Measurements from ENCODE around the gene GPR26. TPM values are rescaled to one million over a fixed set of nuclear protein-coding genes. Genes with fewer than 3 reads are reported as not detected.

GPR26 gene
- total RNA-seq, 1 donor from 2014 or later = not detected

DNA sequence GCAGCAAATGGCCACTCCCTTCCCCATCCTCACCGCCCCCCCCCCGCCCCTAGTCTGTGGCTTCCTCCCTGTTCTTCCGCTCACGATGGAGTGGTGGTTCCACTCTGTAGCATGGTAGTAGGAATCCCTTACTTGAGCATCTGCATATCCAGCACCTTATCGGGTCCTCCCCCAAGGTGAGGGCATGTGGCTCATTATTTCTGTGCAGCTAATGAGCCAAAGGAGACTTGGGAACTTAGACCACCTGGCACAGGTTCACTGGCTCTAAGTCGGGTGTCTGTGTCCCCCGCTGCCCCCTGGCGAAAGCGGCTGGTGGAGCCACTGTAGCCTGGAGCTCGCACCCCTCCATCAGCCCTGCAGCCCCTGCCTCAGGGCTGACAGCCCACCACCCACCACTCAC lies 22.8 kb upstream of the GPR26 start:
- peaks cover 3 to 23% (median 7%) of the 10 kb centered on the region in 3 donors for H3K27me3 ChIP-seq (ENCODE audit: control insufficient read depth in 3 of 3, insufficient read depth in 3 of 3, low read length in 3 of 3)
- H3K9me3 ChIP-seq (ENCODE audit: control insufficient read depth in 3 of 3, low read length in 3 of 3) = no peaks in the 10 kb centered on the region
- H3K4me1 ChIP-seq (ENCODE audit: control insufficient read depth in 3 of 3, insufficient read depth in 3 of 3, low read length in 3 of 3) = no peaks in the 10 kb centered on the region
- no peak overlapping the region for H3K27ac ChIP-seq (ENCODE audit: low read depth, low read length)
- H3K4me3 ChIP-seq (ENCODE audit: low read length in 3 of 3) = no peak overlapping the region
- no peaks in the 10 kb centered on the region for H3K36me3 ChIP-seq (ENCODE audit: control insufficient read depth in 3 of 3, insufficient read depth in 3 of 3, low read length in 3 of 3)
- no peak overlapping the region for H3K9ac ChIP-seq (ENCODE audit: low read depth in 1 of 3, low read length in 3 of 3)

DNA sequence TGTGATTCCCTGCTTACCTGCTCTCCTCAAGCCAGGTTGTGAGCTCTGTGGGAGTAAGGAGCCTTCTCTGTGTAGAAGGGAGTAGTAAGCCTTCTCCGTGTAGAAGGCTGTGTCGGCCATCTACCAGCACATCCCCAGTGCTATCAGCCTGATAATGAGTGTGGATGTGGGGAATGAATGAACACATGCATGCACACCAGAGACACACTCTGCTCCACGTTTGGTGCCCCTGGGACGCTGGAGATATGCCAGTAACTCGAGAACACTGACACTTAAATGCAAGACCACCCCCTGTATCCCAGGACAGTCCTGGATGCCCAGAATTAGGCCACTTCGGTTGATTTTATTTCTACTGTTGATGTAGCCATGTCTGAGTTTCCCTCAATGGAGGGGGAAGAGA lies 21.1 kb upstream of the GPR26 start:
- Histone ChIP-seq H3K9me3 (ENCODE audit: control insufficient read depth in 3 of 3, low read length in 3 of 3) (no peaks in the 10 kb centered on the region), H3K36me3 (ENCODE audit: control insufficient read depth in 3 of 3, insufficient read depth in 3 of 3, low read length in 3 of 3) (no peaks in the 10 kb centered on the region), H3K27ac (ENCODE audit: low read depth, low read length) (no peak overlapping the region), H3K27me3 (ENCODE audit: control insufficient read depth in 3 of 3, insufficient read depth in 3 of 3, low read length in 3 of 3) (peaks cover 3 to 28% (median 7%) of the 10 kb centered on the region in 3 donors), H3K4me3 (ENCODE audit: low read length in 3 of 3) (no peak overlapping the region), H3K9ac (ENCODE audit: low read depth in 1 of 3, low read length in 3 of 3) (no peak overlapping the region), H3K4me1 (ENCODE audit: control insufficient read depth in 3 of 3, insufficient read depth in 3 of 3, low read length in 3 of 3) (no peaks in the 10 kb centered on the region)

GRCh38 chr10:123645615-123646014 lies 20.5 kb upstream of the GPR26 start:
- H3K27me3 ChIP-seq (ENCODE audit: control insufficient read depth in 3 of 3, insufficient read depth in 3 of 3, low read length in 3 of 3) = peaks cover 3 to 28% (median 7%) of the 10 kb centered on the region in 3 donors
- no peaks in the 10 kb centered on the region for H3K9me3 ChIP-seq (ENCODE audit: control insufficient read depth in 3 of 3, low read length in 3 of 3)
- H3K4me3 ChIP-seq (ENCODE audit: low read length in 3 of 3) = no peak overlapping the region
- no peaks in the 10 kb centered on the region for H3K4me1 ChIP-seq (ENCODE audit: control insufficient read depth in 3 of 3, insufficient read depth in 3 of 3, low read length in 3 of 3)
- H3K27ac ChIP-seq (ENCODE audit: low read depth, low read length) = no peak overlapping the region
- no peak overlapping the region for H3K9ac ChIP-seq (ENCODE audit: low read depth in 1 of 3, low read length in 3 of 3)
- no peaks in the 10 kb centered on the region for H3K36me3 ChIP-seq (ENCODE audit: control insufficient read depth in 3 of 3, insufficient read depth in 3 of 3, low read length in 3 of 3)

GRCh38 chr10:123648595-123648994 lies 17.6 kb upstream of the GPR26 start:
- H3K27me3 ChIP-seq (ENCODE audit: control insufficient read depth in 3 of 3, insufficient read depth in 3 of 3, low read length in 3 of 3) = peaks cover 3 to 33% (median 5%) of the 10 kb centered on the region in 3 donors

DNA sequence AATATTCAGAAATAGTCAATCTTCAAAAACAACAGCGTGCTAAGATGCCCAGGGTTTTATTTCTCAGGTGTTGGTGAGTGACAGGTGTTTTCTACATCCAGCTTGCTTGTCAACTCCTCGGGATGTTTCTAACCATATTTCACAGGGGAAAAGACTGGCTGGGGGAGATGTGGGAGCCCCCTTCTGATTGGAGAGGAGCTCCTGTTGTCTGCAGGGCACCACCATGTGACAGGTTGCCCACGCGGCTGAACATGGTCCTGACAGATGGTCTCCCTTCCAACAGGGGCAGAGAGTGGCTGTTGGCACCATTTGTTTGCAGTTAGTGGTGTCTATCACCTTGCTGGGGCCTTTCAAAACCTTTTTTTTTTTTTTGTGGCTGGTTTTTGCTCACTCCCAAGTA lies 16.5 kb upstream of the GPR26 start:
- no peak overlapping the region for H3K4me3 ChIP-seq (ENCODE audit: low read length in 3 of 3)
- H3K9ac ChIP-seq (ENCODE audit: low read depth in 1 of 3, low read length in 3 of 3) = no peak overlapping the region
- no peaks in the 10 kb centered on the region for H3K9me3 ChIP-seq (ENCODE audit: control insufficient read depth in 3 of 3, low read length in 3 of 3)
- H3K27me3 ChIP-seq (ENCODE audit: control insufficient read depth in 3 of 3, insufficient read depth in 3 of 3, low read length in 3 of 3) = peaks cover 2 to 28% (median 3%) of the 10 kb centered on the region in 3 donors
- H3K4me1 ChIP-seq (ENCODE audit: control insufficient read depth in 3 of 3, insufficient read depth in 3 of 3, low read length in 3 of 3) = no peaks in the 10 kb centered on the region
- no peaks in the 10 kb centered on the region for H3K36me3 ChIP-seq (ENCODE audit: control insufficient read depth in 3 of 3, insufficient read depth in 3 of 3, low read length in 3 of 3)
- H3K27ac ChIP-seq (ENCODE audit: low read depth, low read length) = no peak overlapping the region

More at GRCh38 chr10:123648595-123648994, 17.6 kb upstream of the GPR26 start:
- Histone ChIP-seq H3K4me1 (ENCODE audit: control insufficient read depth in 3 of 3, insufficient read depth in 3 of 3, low read length in 3 of 3) (no peaks in the 10 kb centered on the region), H3K9me3 (ENCODE audit: control insufficient read depth in 3 of 3, low read length in 3 of 3) (no peaks in the 10 kb centered on the region), H3K36me3 (ENCODE audit: control insufficient read depth in 3 of 3, insufficient read depth in 3 of 3, low read length in 3 of 3) (no peaks in the 10 kb centered on the region), H3K9ac (ENCODE audit: low read depth in 1 of 3, low read length in 3 of 3) (no peak overlapping the region), H3K27ac (ENCODE audit: low read depth, low read length) (no peak overlapping the region), H3K4me3 (ENCODE audit: low read length in 3 of 3) (no peak overlapping the region)

- no peaks in the 10 kb centered on the region for H3K4me1 ChIP-seq (ENCODE audit: control insufficient read depth in 3 of 3, insufficient read depth in 3 of 3, low read length in 3 of 3)
- no peaks in the 10 kb centered on the region for H3K36me3 ChIP-seq (ENCODE audit: control insufficient read depth in 3 of 3, insufficient read depth in 3 of 3, low read length in 3 of 3)
- no peak overlapping the region for H3K27ac ChIP-seq (ENCODE audit: low read depth, low read length)
- H3K27me3 ChIP-seq (ENCODE audit: control insufficient read depth in 3 of 3, insufficient read depth in 3 of 3, low read length in 3 of 3) = peaks cover 0 to 21% (median 0%) of the 10 kb centered on the region in 3 donors
- H3K9ac ChIP-seq (ENCODE audit: low read depth in 1 of 3, low read length in 3 of 3) = no peak overlapping the region
- H3K4me3 ChIP-seq (ENCODE audit: low read length in 3 of 3) = no peak overlapping the region
- H3K9me3 ChIP-seq (ENCODE audit: control insufficient read depth in 3 of 3, low read length in 3 of 3) = no peaks in the 10 kb centered on the region
These were observed 14.6 kb upstream of the GPR26 start for GRCh38 chr10:123651421-123652047.

- Histone ChIP-seq H3K9ac (ENCODE audit: low read depth in 1 of 3, low read length in 3 of 3) (no peak overlapping the region), H3K4me3 (ENCODE audit: low read length in 3 of 3) (no peak overlapping the region), H3K27me3 (ENCODE audit: control insufficient read depth in 3 of 3, insufficient read depth in 3 of 3, low read length in 3 of 3) (peaks cover 0 to 13% (median 0%) of the 10 kb centered on the region in 3 donors), H3K4me1 (ENCODE audit: control insufficient read depth in 3 of 3, insufficient read depth in 3 of 3, low read length in 3 of 3) (no peaks in the 10 kb centered on the region), H3K36me3 (ENCODE audit: control insufficient read depth in 3 of 3, insufficient read depth in 3 of 3, low read length in 3 of 3) (no peaks in the 10 kb centered on the region), H3K27ac (ENCODE audit: low read depth, low read length) (no peak overlapping the region), H3K9me3 (ENCODE audit: control insufficient read depth in 3 of 3, low read length in 3 of 3) (no peaks in the 10 kb centered on the region)
These were observed 10.4 kb upstream of the GPR26 start for GRCh38 chr10:123655751-123656150.

- Histone ChIP-seq H3K9ac (ENCODE audit: low read depth in 1 of 3, low read length in 3 of 3) (no peak overlapping the region), H3K27me3 (ENCODE audit: control insufficient read depth in 3 of 3, insufficient read depth in 3 of 3, low read length in 3 of 3) (peaks cover 35 to 40% (median 40%) of the 10 kb centered on the region in 3 donors)
These were observed 2.6 kb upstream of the GPR26 start for GRCh38 chr10:123663522-123663921.

GRCh38 chr10:123665491-123666286 lies 466 bp upstream of the GPR26 start:
- Histone ChIP-seq H3K4me1 (ENCODE audit: control insufficient read depth in 3 of 3, insufficient read depth in 3 of 3, low read length in 3 of 3) (no peaks in the 10 kb centered on the region), H3K9ac (ENCODE audit: low read depth in 1 of 3, low read length in 3 of 3) (no peak overlapping the region), H3K9me3 (ENCODE audit: control insufficient read depth in 3 of 3, low read length in 3 of 3) (peaks cover 0 to 2% (median 2%) of the 10 kb centered on the region in 3 donors), H3K36me3 (ENCODE audit: control insufficient read depth in 3 of 3, insufficient read depth in 3 of 3, low read length in 3 of 3) (no peaks in the 10 kb centered on the region), H3K27ac (ENCODE audit: low read depth, low read length) (no peak overlapping the region), H3K27me3 (ENCODE audit: control insufficient read depth in 3 of 3, insufficient read depth in 3 of 3, low read length in 3 of 3) (peaks cover 41 to 49% (median 48%) of the 10 kb centered on the region in 3 donors), H3K4me3 (ENCODE audit: low read length in 3 of 3) (no peak overlapping the region)

More at GRCh38 chr10:123663522-123663921, 2.6 kb upstream of the GPR26 start:
- no peak overlapping the region for H3K27ac ChIP-seq (ENCODE audit: low read depth, low read length)
- no peaks in the 10 kb centered on the region for H3K4me1 ChIP-seq (ENCODE audit: control insufficient read depth in 3 of 3, insufficient read depth in 3 of 3, low read length in 3 of 3)
- no peaks in the 10 kb centered on the region for H3K36me3 ChIP-seq (ENCODE audit: control insufficient read depth in 3 of 3, insufficient read depth in 3 of 3, low read length in 3 of 3)
- peaks cover 0 to 2% (median 2%) of the 10 kb centered on the region in 3 donors for H3K9me3 ChIP-seq (ENCODE audit: control insufficient read depth in 3 of 3, low read length in 3 of 3)
- no peak overlapping the region for H3K4me3 ChIP-seq (ENCODE audit: low read length in 3 of 3)

DNA sequence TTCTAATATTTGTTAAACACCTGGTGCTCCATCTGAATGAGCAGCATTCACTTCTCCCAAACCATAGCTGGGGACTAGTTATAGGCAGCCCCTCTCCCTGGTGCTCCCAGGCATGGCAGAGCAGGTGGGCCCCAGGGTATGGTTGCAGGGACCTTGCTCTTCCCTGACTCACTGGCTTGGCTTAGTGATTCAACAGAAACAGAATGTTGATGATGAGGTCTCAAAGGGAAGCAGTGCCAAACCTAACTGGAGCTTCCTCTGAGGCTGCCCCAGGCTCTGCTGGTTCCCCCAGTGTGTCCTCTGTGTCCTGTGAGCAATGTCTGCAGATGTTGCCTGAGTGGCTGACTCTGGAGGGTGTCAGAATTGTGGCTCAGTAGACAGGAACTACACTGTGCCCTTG lies 3.7 kb downstream of the GPR26 start:
- H3K27me3 ChIP-seq (ENCODE audit: control insufficient read depth in 3 of 3, insufficient read depth in 3 of 3, low read length in 3 of 3) = peaks cover 36 to 52% (median 47%) of the 10 kb centered on the region in 3 donors
- H3K36me3 ChIP-seq (ENCODE audit: control insufficient read depth in 3 of 3, insufficient read depth in 3 of 3, low read length in 3 of 3) = no peaks in the 10 kb centered on the region
- H3K9ac ChIP-seq (ENCODE audit: low read depth in 1 of 3, low read length in 3 of 3) = no peak overlapping the region
- no peaks in the 10 kb centered on the region for H3K9me3 ChIP-seq (ENCODE audit: control insufficient read depth in 3 of 3, low read length in 3 of 3)
- no peak overlapping the region for H3K4me3 ChIP-seq (ENCODE audit: low read length in 3 of 3)
- H3K4me1 ChIP-seq (ENCODE audit: control insufficient read depth in 3 of 3, insufficient read depth in 3 of 3, low read length in 3 of 3) = no peaks in the 10 kb centered on the region
- no peak overlapping the region for H3K27ac ChIP-seq (ENCODE audit: low read depth, low read length)
